Suppressor macrophage (primary cell): ENCODE data around the gene PLEKHG4B.
"Not testable (repeated sequence)": the region's sequence is repeated elsewhere in the genome, so short reads cannot be mapped to it uniquely, and the experiment has no call there.

Source experiments
- DNase-seq, 4 experiments: peaks; one replicate each; pipeline ENCODE4 v3.0.0-alpha.2; 2020 to 2022

PLEKHG4B gene

GRCh38 chr5:200985-201384 lies 109.0 kb downstream of the PLEKHG4B start:
- DNase-seq, result no peak

GRCh38 chr5:201672-202071 lies 109.7 kb downstream of the PLEKHG4B start:
- no peak for DNase-seq

GRCh38 chr5:203246-203930 lies 111.4 kb downstream of the PLEKHG4B start:
- DNase-seq, result no peak

GRCh38 chr5:204001-204400 lies 112.0 kb downstream of the PLEKHG4B start:
- DNase-seq, result no peak

- DNase-seq, result no peak
Measured at GRCh38 chr5:204462-204861, 112.5 kb downstream of the PLEKHG4B start.

- DNase-seq, result no peak
Measured at GRCh38 chr5:204966-205670, 113.2 kb downstream of the PLEKHG4B start.

GRCh38 chr5:206406-206805 lies 114.4 kb downstream of the PLEKHG4B start:
- DNase-seq, result no peak

GRCh38 chr5:206927-207536 lies 115.1 kb downstream of the PLEKHG4B start:
- DNase-seq, result no peak

GRCh38 chr5:207599-207998 lies 115.6 kb downstream of the PLEKHG4B start:
- DNase-seq, result no peak

- no peak for DNase-seq
Measured at GRCh38 chr5:208449-209114, 116.6 kb downstream of the PLEKHG4B start.

- DNase-seq, result no peak
Measured at GRCh38 chr5:213803-214395, 121.9 kb downstream of the PLEKHG4B start.

- DNase-seq, result not testable (repeated sequence)
Measured at GRCh38 chr5:215256-215655, 123.3 kb downstream of the PLEKHG4B start.

GRCh38 chr5:216076-216475 lies 124.1 kb downstream of the PLEKHG4B start:
- not testable (repeated sequence) for DNase-seq

- peak; percentile 97 to 99 (median 98) for DNase-seq
Measured at GRCh38 chr5:217494-218456, 125.8 kb downstream of the PLEKHG4B start, which contains the start of the genes CCDC127 and SDHA. Gene CCDC127, minus strand, starts transcription at chr5:218153. Its CDS starts 1,304 bp downstream, at chr5:216849. Gene SDHA, plus strand, starts transcription at chr5:218320. Its CDS starts 36 bp downstream, at chr5:218356.

- peak; percentile 54 to 76 (median 61) for DNase-seq
Measured at GRCh38 chr5:218457-219291, 126.7 kb downstream of the PLEKHG4B start.

GRCh38 chr5:219460-219863 lies 127.5 kb downstream of the PLEKHG4B start:
- DNase-seq, result peak in 3 of 4 experiments; percentile 28 to 38 (median 31)

GRCh38 chr5:219991-220390 lies 128.0 kb downstream of the PLEKHG4B start:
- no peak for DNase-seq

GRCh38 chr5:222951-223715 lies 131.2 kb downstream of the PLEKHG4B start:
- peak in 3 of 4 experiments; percentile 10 to 38 (median 31) for DNase-seq

- no peak for DNase-seq
Measured at GRCh38 chr5:223791-224190, 131.8 kb downstream of the PLEKHG4B start.

GRCh38 chr5:225334-225733 lies 133.4 kb downstream of the PLEKHG4B start:
- DNase-seq, result no peak
